GM10847 (cell line): Measurements from ENCODE around the gene NEU2.
A peak's percentile ranks its signal among the peaks of the same experiment; 100 is the strongest.

Experiments used
- POLR2A ChIP-seq: IDR thresholded peaks from 2 replicates; pipeline ENCODE4 v1.6.1; 2011; ENCODE audit not compliant: insufficient read length; ENCODE audit errors: extremely low read depth

The NEU2 gene

GRCh38 chr2:233072838-233073237 is 40.4 kb downstream of the NEU2 start:
- no peak for TF ChIP-seq POLR2A

GRCh38 chr2:233074106-233074505 is 41.6 kb downstream of the NEU2 start:
- no peak for TF ChIP-seq POLR2A

- no peak for TF ChIP-seq POLR2A
These were observed 42.9 kb downstream of the NEU2 start for GRCh38 chr2:233075141-233075965.

GRCh38 chr2:233075966-233076339 is 43.5 kb downstream of the NEU2 start:
- TF ChIP-seq POLR2A: no peak

GRCh38 chr2:233076749-233077148 is 44.3 kb downstream of the NEU2 start:
- no peak for TF ChIP-seq POLR2A

GRCh38 chr2:233079473-233079877 is 47.0 kb downstream of the NEU2 start:
- TF ChIP-seq POLR2A: no peak

- no peak for TF ChIP-seq POLR2A
These were observed 47.7 kb downstream of the NEU2 start for GRCh38 chr2:233079953-233080835.

GRCh38 chr2:233080836-233081229 is 48.4 kb downstream of the NEU2 start:
- TF ChIP-seq POLR2A: peak; percentile 23

- no peak for TF ChIP-seq POLR2A
These were observed 48.8 kb downstream of the NEU2 start for GRCh38 chr2:233081232-233081730.

- no peak for TF ChIP-seq POLR2A
These were observed 49.3 kb downstream of the NEU2 start for GRCh38 chr2:233081731-233082221.

GRCh38 chr2:233082222-233082930 is 49.9 kb downstream of the NEU2 start:
- TF ChIP-seq POLR2A: no peak

- no peak for TF ChIP-seq POLR2A
These were observed 50.7 kb downstream of the NEU2 start for GRCh38 chr2:233082931-233083755.

- no peak for TF ChIP-seq POLR2A
These were observed 51.3 kb downstream of the NEU2 start for GRCh38 chr2:233083782-233084181.

- no peak for TF ChIP-seq POLR2A
These were observed 52.0 kb downstream of the NEU2 start for GRCh38 chr2:233084488-233084887.
